A549 (cell line): ENCODE measurements around the gene ZNF467.

Experiments used
- CTCF ChIP-seq: fragments of >200 bp; sonication (Bioruptor Twin); formaldehyde crosslinking; IDR thresholded peaks from 3 replicates; pipeline ENCODE4 v1.5.1; 2016
- EP300 ChIP-seq, 2 experiments: fragments of >200 bp; sonication (Bioruptor Twin); formaldehyde crosslinking; IDR thresholded peaks; 2 replicates in 1 of 2; 3 replicates in 1 of 2; pipeline ENCODE4 v1.6.1; 2016 to 2017
- JUNB ChIP-seq: fragments of >200 bp; sonication (Bioruptor Twin); formaldehyde crosslinking; IDR thresholded peaks from 2 replicates; pipeline ENCODE4 v1.6.1; 2016
- KDM1A ChIP-seq: fragments of 200-600 bp; sonication (generic); IDR thresholded peaks from 2 replicates; pipeline ENCODE4 v1.6.1; 2016; ENCODE audit warnings: low read depth, mild to moderate bottlenecking
- MAX ChIP-seq: IDR thresholded peaks from 2 replicates; pipeline ENCODE4 v1.6.1; 2012
- NFE2L2 ChIP-seq: fragments of 150-350 bp; conservative IDR thresholded peaks from 2 replicates; pipeline ENCODE4 v1.6.1; 2014; ENCODE audit warnings: low read length
- PBX3 ChIP-seq: IDR thresholded peaks from 2 replicates; pipeline ENCODE4 v1.6.1; 2012
- POLR2A ChIP-seq: IDR thresholded peaks from 2 replicates; pipeline ENCODE4 v1.6.1; 2012; ENCODE audit warnings: mild to moderate bottlenecking, low read length
- SMC3 ChIP-seq: fragments of >200 bp; sonication (Bioruptor Twin); formaldehyde crosslinking; IDR thresholded peaks from 3 replicates; pipeline ENCODE4 v1.6.1; 2018; ENCODE audit warnings: inconsistent platforms
- TF ChIP-seq, protein P1 (sequence below): fragments of 450-650 bp; IDR thresholded peaks from 2 replicates; pipeline ENCODE4 v1.6.1; 2014; ENCODE audit warnings: antibody characterized with exemption

DNA sequence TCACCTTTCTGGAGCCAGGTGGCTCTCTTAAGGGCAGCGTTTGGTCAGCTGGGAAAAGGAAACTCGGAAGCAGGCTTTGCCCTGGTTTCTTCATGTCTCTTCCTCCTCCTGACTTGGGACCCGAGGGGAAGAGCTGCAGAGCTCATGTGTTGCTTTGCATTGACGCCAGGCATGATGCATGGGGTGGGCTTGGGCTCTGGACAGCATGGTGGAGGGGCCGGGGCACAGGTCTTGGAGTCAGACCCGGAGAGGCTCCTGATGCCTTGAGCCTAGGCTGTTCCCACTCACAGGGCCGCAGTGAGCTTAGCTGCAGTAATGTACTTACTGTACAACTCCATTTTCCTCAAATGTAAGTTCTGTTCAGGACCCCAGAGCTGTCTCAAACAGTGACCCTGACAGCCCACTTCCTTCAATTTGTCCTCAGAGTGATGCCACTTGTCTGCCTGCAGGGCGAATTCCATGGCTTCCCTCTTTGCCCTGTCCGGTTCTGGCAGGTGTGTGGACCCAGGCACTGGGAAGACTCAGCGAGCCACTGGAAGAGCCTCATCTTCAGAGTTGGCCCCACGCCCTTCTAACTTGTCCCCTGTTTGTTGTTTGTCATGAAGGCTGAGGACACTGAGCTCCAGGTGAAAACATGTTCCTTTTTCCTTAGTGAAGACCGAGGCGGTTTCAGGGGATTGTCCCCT is 50.2 kb downstream of the ZNF467 start:
- no peak for TF ChIP-seq CTCF
- TF ChIP-seq, protein P1, sequence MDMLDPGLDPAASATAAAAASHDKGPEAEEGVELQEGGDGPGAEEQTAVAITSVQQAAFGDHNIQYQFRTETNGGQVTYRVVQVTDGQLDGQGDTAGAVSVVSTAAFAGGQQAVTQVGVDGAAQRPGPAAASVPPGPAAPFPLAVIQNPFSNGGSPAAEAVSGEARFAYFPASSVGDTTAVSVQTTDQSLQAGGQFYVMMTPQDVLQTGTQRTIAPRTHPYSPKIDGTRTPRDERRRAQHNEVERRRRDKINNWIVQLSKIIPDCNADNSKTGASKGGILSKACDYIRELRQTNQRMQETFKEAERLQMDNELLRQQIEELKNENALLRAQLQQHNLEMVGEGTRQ, result no peak
- TF ChIP-seq POLR2A, result no peak
- no peak for TF ChIP-seq MAX
- TF ChIP-seq NFE2L2, result no peak
- TF ChIP-seq KDM1A, result no peak
- TF ChIP-seq SMC3, result no peak
- TF ChIP-seq JUNB, result no peak
- no peak for TF ChIP-seq PBX3
- no peak for TF ChIP-seq EP300 (IDR thresholded peaks at IDR 0.05)
